ENCODE data around the gene M1AP. TPM values are rescaled to one million over a fixed set of nuclear protein-coding genes. Genes with fewer than 3 reads are reported as not detected.

M1AP gene
- polyA plus RNA-seq, 1 of the 3 experiments (the other 2 are of a cell fraction) = 0.02 TPM

DNA sequence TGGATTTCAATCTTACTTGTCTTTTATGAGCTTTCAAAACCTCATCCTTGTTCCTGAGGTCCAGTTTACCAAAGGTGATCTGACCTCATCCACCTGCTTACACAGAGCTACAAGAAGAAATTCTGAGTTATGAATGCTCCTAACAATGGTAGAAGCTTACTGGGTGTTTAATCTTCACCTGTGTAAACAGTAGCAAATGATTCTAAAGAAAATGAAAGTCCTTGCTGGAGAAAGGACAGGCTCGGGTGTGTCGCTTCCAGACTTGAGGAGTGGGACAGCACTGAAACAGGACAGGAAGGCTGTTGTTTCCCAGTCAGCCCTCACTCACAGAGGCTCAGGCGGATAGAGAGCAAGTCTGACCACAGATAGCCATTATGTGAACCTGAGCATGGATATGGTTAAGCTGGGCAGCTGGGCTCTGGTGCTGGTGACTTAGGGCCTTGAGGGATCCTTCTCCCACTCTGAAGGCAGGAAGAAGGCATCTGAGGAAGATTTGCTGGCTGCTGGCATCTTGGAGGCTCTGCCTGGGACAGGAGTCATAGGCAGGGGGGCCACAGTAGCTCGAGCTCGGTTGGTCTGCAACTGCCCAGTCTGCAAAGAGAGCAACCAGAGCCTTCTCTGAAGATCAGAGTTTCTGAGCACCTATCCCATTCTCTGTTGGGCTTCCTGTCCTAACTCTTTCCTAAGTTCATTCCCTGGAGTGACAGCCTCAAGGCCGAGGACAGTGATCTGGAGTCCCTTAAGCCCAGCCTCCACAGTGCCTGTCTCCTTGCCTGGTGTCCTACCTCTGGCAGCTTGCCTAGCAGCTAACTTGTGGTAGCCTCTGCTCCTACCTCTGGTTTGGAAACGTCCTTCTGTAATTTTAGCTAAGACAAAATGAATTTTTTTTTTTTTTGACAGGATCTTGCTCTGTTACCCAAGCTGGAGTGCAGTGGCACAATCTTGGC, 89.6 kb downstream of the M1AP start:
- Histone ChIP-seq H3K9me3 (no peaks in the 10 kb centered on the region), H3K9me2 (no peaks in the 10 kb centered on the region), H3K4me2 (no peak overlapping the region), H3K9ac (no peak overlapping the region), H3K79me2 (ENCODE audit: insufficient read depth) (peaks cover 23% of the 10 kb centered on the region), H3K27ac (ENCODE audit: low read depth in 2 of 2, low read length in 1 of 2) (no peak overlapping the region), H3K4me1 (ENCODE audit: control insufficient read depth in 1 of 2, insufficient read depth in 2 of 2, low read depth in 1 of 2, low read length in 1 of 2) (peaks cover 9 to 10% of the 10 kb centered on the region in 2 experiments; a peak in 2 of 4 replicates), H3K27me3 (ENCODE audit: insufficient read depth) (no peaks in the 10 kb centered on the region), H4K20me1 (ENCODE audit: insufficient read depth) (no peaks in the 10 kb centered on the region), H3K36me3 (replicated peaks in 1 of 2; ENCODE audit: control insufficient read depth in 1 of 2, insufficient read depth in 2 of 2, low read length in 1 of 2) (peaks cover 10 to 17% of the 10 kb centered on the region in 2 experiments), H3K4me3 (ENCODE audit: low read depth in 2 of 2, low read length in 1 of 2) (no peak overlapping the region), H2AFZ (ENCODE audit: low read depth) (no peak overlapping the region), H3F3A (replicated peaks; ENCODE audit: insufficient read depth) (peaks cover 8% of the 10 kb centered on the region)
- 76% methylated on average over 7 of the region's 7 CpGs for WGBS (ENCODE audit: low lambda C conversion rate)
- ChIA-PET POLR2A (no interaction called here), CTCF (interaction anchor here (1.1 to 3.2 kb wide), 3 partner anchors 9 to 30 kb away, joined by 3 to 15 read pairs (median 7); no protein-coding TSS in a partner anchor)
- no peak for TF ChIP-seq TEAD4 (IDR thresholded peaks at IDR 0.05; ENCODE audit: borderline replicate concordance, insufficient read depth)
- TF ChIP-seq SMC3 (IDR thresholded peaks at IDR 0.05; ENCODE audit: low read depth, low read length) = no peak
- no peak for DNase-seq

GRCh38 chr2:74556831-74557370, 91.2 kb downstream of the M1AP start:
- Histone ChIP-seq H3K4me2 (no peak overlapping the region), H3K4me3 (ENCODE audit: low read depth in 2 of 2, low read length in 1 of 2) (no peak overlapping the region), H3K27me3 (ENCODE audit: insufficient read depth) (no peaks in the 10 kb centered on the region), H3K4me1 (ENCODE audit: control insufficient read depth in 1 of 2, insufficient read depth in 2 of 2, low read depth in 1 of 2, low read length in 1 of 2) (peaks cover 5 to 24% of the 10 kb centered on the region in 2 experiments; a peak in 1 of 4 replicates), H3F3A (replicated peaks; ENCODE audit: insufficient read depth) (peaks cover 17% of the 10 kb centered on the region), H3K27ac (ENCODE audit: low read depth in 2 of 2, low read length in 1 of 2) (no peak overlapping the region), H3K79me2 (ENCODE audit: insufficient read depth) (peaks cover 39% of the 10 kb centered on the region), H3K9ac (no peak overlapping the region), H4K20me1 (ENCODE audit: insufficient read depth) (no peaks in the 10 kb centered on the region), H2AFZ (ENCODE audit: low read depth) (no peak overlapping the region), H3K36me3 (replicated peaks in 1 of 2; ENCODE audit: control insufficient read depth in 1 of 2, insufficient read depth in 2 of 2, low read length in 1 of 2) (peaks cover 12 to 17% of the 10 kb centered on the region in 2 experiments), H3K9me3 (no peaks in the 10 kb centered on the region), H3K9me2 (no peaks in the 10 kb centered on the region)
- ChIA-PET POLR2A (no interaction called here), CTCF (interaction anchor here (1.1 to 1.4 kb wide), 2 partner anchors 11 to 31 kb away, joined by 3 to 5 read pairs; no protein-coding TSS in a partner anchor)
- DNase-seq = no peak
- no peak for TF ChIP-seq CHD2 (IDR thresholded peaks at IDR 0.05; ENCODE audit: low read length, partially characterized antibody)
- WGBS (ENCODE audit: low lambda C conversion rate) = 99% methylated on average over 6 of the region's 6 CpGs

DNA sequence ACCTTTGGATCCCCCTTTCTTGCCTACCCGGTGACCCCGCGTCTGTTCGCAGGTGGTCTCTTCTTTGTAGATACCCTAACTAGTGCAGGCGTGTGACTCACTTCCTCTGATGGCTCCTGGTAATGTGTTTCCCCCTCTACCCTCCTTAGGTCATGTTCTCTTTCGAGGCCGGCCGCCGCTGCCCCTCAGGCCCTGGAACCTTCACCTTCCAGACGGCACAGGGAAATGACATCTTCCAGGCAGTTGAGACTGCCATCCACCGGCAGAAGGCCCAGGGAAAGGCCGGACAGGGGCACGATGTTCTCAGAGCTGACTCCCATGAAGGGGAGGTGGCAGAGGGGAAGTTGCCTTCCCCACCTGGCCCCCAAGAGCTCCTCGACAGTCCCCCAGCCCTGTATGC, 92.0 kb downstream of the M1AP start:
- Histone ChIP-seq H3K27ac (ENCODE audit: low read depth in 2 of 2, low read length in 1 of 2) (no peak overlapping the region), H3K79me2 (ENCODE audit: insufficient read depth) (peaks cover 47% of the 10 kb centered on the region), H2AFZ (ENCODE audit: low read depth) (no peak overlapping the region), H3K4me2 (peak overlapping the region; percentile 98; the same call in 1 of the 2 replicates), H3K27me3 (ENCODE audit: insufficient read depth) (no peaks in the 10 kb centered on the region), H3K9me3 (no peaks in the 10 kb centered on the region), H3K4me3 (ENCODE audit: low read depth in 2 of 2, low read length in 1 of 2) (peak overlapping the region in 1 of 2 experiments; percentile 91; a peak in 1 of 4 replicates), H3K36me3 (replicated peaks in 1 of 2; ENCODE audit: control insufficient read depth in 1 of 2, insufficient read depth in 2 of 2, low read length in 1 of 2) (peaks cover 17 to 19% of the 10 kb centered on the region in 2 experiments), H4K20me1 (ENCODE audit: insufficient read depth) (no peaks in the 10 kb centered on the region), H3K4me1 (ENCODE audit: control insufficient read depth in 1 of 2, insufficient read depth in 2 of 2, low read depth in 1 of 2, low read length in 1 of 2) (peaks cover 5 to 28% of the 10 kb centered on the region in 2 experiments; a peak in 1 of 4 replicates), H3F3A (replicated peaks; ENCODE audit: insufficient read depth) (peaks cover 20% of the 10 kb centered on the region), H3K9me2 (no peaks in the 10 kb centered on the region), H3K9ac (no peak overlapping the region)
- 97% methylated on average over 10 of the region's 14 CpGs for WGBS (ENCODE audit: low lambda C conversion rate)
- ChIA-PET CTCF (interaction anchor here (1.2 to 1.4 kb wide), 2 partner anchors 31 to 32 kb away, joined by 5 to 8 read pairs; no protein-coding TSS in a partner anchor), POLR2A (no interaction called here)
- DNase-seq = no peak
- no peak for TF ChIP-seq MXI1 (IDR thresholded peaks at IDR 0.05; ENCODE audit: low read depth, low read length)
- no peak for TF ChIP-seq NRF1 (IDR thresholded peaks at IDR 0.05; ENCODE audit: low read depth, low read length)
- no peak for TF ChIP-seq FOXJ3 (CRISPR knock-in tag; IDR thresholded peaks at IDR 0.05)
- TF ChIP-seq TCF12 (IDR thresholded peaks at IDR 0.05) = no peak
- TF ChIP-seq, protein P1, sequence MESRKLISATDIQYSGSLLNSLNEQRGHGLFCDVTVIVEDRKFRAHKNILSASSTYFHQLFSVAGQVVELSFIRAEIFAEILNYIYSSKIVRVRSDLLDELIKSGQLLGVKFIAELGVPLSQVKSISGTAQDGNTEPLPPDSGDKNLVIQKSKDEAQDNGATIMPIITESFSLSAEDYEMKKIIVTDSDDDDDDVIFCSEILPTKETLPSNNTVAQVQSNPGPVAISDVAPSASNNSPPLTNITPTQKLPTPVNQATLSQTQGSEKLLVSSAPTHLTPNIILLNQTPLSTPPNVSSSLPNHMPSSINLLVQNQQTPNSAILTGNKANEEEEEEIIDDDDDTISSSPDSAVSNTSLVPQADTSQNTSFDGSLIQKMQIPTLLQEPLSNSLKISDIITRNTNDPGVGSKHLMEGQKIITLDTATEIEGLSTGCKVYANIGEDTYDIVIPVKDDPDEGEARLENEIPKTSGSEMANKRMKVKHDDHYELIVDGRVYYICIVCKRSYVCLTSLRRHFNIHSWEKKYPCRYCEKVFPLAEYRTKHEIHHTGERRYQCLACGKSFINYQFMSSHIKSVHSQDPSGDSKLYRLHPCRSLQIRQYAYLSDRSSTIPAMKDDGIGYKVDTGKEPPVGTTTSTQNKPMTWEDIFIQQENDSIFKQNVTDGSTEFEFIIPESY (IDR thresholded peaks at IDR 0.05; ENCODE audit: borderline replicate concordance, low read depth) = no peak
- no peak for TF ChIP-seq TEAD4 (IDR thresholded peaks at IDR 0.05; ENCODE audit: borderline replicate concordance, insufficient read depth)
- TF ChIP-seq EZH2phosphoT487 (IDR thresholded peaks at IDR 0.05; ENCODE audit: borderline replicate concordance, low read depth) = no peak
- TF ChIP-seq, protein P2, sequence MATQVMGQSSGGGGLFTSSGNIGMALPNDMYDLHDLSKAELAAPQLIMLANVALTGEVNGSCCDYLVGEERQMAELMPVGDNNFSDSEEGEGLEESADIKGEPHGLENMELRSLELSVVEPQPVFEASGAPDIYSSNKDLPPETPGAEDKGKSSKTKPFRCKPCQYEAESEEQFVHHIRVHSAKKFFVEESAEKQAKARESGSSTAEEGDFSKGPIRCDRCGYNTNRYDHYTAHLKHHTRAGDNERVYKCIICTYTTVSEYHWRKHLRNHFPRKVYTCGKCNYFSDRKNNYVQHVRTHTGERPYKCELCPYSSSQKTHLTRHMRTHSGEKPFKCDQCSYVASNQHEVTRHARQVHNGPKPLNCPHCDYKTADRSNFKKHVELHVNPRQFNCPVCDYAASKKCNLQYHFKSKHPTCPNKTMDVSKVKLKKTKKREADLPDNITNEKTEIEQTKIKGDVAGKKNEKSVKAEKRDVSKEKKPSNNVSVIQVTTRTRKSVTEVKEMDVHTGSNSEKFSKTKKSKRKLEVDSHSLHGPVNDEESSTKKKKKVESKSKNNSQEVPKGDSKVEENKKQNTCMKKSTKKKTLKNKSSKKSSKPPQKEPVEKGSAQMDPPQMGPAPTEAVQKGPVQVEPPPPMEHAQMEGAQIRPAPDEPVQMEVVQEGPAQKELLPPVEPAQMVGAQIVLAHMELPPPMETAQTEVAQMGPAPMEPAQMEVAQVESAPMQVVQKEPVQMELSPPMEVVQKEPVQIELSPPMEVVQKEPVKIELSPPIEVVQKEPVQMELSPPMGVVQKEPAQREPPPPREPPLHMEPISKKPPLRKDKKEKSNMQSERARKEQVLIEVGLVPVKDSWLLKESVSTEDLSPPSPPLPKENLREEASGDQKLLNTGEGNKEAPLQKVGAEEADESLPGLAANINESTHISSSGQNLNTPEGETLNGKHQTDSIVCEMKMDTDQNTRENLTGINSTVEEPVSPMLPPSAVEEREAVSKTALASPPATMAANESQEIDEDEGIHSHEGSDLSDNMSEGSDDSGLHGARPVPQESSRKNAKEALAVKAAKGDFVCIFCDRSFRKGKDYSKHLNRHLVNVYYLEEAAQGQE (IDR thresholded peaks at IDR 0.05; ENCODE audit: low read depth, low read length) = no peak
- TF ChIP-seq, protein P3, sequence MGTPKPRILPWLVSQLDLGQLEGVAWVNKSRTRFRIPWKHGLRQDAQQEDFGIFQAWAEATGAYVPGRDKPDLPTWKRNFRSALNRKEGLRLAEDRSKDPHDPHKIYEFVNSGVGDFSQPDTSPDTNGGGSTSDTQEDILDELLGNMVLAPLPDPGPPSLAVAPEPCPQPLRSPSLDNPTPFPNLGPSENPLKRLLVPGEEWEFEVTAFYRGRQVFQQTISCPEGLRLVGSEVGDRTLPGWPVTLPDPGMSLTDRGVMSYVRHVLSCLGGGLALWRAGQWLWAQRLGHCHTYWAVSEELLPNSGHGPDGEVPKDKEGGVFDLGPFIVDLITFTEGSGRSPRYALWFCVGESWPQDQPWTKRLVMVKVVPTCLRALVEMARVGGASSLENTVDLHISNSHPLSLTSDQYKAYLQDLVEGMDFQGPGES (IDR thresholded peaks at IDR 0.05; ENCODE audit: low read depth, low read length) = no peak

Data from SK-N-SH (cell line).